Stimulated activated CD4-positive, alpha-beta T cell treated with anti-CD3 and anti-CD28 coated beads, Interleukin-4, amount 100 ng/mL, for 24 hours (primary cell): ENCODE data around the gene KBTBD4.
"Not testable (repeated sequence)": the region's sequence is repeated elsewhere in the genome, so short reads cannot be mapped to it uniquely, and the experiment has no call there.

Source experiments
- DNase-seq: peaks from one replicate; pipeline ENCODE4 v3.0.0-alpha.2; 2020

Gene KBTBD4

GRCh38 chr11:47558695-47559094, 20.1 kb downstream of the KBTBD4 start:
- no peak for DNase-seq

GRCh38 chr11:47557004-47557403, 21.8 kb downstream of the KBTBD4 start:
- DNase-seq: not testable (repeated sequence)

DNA sequence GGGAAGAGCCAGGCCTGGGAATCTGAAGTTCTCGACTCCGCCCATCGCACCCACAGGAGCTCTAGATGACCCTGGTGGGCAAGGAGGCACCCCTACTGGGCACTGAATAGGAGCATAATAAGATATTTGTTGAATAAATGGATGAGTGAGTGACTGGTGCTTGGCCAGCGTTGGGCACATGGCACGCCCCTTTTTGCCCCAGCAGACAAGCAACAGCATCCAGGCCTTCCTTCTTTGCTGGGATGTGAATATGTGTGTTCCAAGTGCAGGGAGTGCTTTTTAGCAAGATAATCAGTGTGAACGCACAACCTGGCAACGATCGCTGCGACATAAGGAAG, 25.4 kb downstream of the KBTBD4 start:
- DNase-seq: no peak

DNA sequence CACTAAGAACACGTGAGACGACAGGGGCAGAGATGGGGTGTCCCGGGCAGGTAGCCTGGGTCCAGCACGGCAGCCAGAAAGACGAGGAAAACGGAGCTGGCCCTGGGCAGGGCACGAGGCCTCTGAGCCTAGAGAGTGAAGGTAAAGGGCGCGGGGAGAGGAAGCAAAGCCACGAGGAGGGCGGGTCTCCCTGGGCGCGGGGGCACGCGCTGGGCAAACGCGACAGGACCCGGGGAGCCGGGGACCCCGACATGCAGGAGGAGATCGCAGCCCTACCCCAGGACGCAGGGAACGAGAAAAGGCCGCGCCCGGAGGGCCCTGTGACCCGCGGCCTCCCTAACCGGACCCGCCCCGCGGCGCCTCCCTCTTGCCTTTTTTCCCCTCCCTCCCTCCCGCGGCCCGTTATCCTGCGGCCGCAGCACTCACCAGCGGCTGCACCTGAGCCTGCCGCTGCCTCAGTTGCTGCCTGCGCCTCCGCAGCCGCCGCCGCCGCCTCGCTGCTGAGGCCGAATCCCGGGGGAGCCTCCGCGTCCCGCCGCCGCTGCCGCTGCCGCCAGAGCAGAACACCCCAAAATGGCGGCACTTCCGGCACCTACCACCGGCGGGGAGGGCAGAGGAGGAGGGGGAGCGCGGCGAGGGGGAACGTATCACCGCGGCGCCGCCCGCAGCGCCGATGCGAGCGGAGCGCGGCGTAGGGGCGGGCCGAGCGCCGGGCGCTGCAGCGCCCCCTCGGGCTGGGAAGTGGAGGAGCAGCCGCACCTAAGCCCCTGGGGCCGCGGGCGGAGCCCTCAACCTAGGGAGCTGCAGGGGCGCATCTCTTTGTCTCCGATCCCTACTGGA, 26.0 kb downstream of the KBTBD4 start, which contains the start of gene CELF1:
TSS of gene CELF1 (minus strand) at position 567 of the 840 bp plus-strand sequence. CDS start 53,609 bp downstream, outside the sequence.
- peak; percentile 93 for DNase-seq

DNA sequence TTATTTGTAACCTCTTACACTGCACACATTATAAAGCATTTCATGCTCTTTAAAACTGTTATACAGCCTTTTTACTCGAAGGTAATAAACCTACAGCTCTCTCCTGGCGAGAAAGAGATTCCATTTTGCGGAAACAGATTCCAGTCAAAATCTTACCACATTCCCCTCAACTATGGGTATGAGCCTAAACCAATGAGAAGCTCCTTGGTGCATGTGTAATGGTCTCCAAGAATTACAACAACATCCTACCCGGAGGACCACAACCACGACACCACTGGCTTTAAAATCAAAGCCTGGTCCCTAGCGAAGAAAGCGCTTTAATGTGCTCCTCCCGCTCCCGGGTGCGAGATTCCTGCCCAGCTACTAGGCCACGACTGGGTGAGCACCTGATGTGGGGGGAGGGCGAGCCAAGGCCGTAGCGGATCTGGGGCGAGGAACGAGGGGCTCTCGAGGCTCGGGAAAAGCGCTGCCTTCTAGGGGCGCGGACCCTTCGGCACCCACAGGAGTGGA, 26.7 kb downstream of the KBTBD4 start:
- peak; percentile 26 for DNase-seq

DNA sequence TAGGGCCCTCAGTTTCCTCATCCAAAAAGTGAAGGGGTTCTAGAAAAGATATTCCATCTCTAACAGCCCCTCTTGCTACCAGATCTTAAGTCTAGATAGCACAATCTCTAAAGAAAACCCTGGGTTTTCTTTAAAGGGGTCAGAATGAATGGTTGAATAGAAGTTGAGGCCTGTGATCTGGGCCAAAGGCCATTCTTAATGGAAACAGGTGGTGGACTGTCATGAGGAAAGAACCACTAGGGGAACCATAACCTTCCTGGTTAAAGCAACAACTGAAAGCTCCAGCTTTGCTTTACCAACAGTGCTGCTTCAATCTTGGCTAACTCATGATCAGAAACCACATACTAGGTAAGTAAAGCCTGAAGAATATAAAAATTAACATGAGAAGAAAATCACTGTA, 27.7 kb downstream of the KBTBD4 start:
- DNase-seq: no peak

- DNase-seq: no peak
Measured at GRCh38 chr11:47550288-47551047, 28.3 kb downstream of the KBTBD4 start.

GRCh38 chr11:47546274-47546673, 32.5 kb downstream of the KBTBD4 start:
- not testable (repeated sequence) for DNase-seq

DNA sequence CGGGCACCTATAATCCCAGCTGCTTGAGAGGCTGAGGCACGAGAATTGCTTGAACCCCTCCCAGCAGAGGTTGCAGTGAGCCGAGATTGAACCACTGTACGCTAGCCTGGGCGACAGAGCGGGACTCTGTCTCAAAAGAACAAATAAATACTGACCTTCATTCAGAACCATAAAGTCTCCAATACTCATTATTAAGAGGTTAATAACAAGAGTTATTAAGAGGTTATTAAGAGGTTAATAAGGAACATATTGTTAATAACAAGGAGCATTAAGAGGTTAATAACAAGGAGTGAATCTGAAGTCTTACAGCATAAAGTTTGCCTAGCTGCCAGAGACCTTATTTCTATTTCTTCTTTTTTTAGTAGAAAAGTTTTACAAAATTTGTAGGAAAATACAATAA, 33.5 kb downstream of the KBTBD4 start:
- DNase-seq: no peak

DNA sequence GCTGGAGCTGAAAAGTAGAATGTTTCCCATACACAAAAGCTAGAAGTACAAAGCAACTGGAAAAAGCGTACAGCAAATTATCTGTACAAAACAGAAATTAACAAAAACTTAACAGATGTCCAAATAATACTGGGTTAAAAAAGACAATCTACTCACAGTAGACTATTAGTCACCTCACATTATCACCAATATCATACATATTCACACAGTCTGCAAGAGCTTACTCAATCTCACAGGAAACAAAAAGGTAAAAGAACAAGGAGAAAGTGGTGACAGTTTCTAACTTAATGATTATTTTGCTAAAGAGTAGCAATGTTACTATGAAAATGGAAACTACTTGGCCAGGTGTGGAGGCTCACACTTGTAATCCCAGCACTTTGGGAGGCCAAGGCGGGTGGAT, 37.7 kb downstream of the KBTBD4 start:
- no peak for DNase-seq

- no peak for DNase-seq
Measured at GRCh38 chr11:47539681-47540039, 39.1 kb downstream of the KBTBD4 start.

DNA sequence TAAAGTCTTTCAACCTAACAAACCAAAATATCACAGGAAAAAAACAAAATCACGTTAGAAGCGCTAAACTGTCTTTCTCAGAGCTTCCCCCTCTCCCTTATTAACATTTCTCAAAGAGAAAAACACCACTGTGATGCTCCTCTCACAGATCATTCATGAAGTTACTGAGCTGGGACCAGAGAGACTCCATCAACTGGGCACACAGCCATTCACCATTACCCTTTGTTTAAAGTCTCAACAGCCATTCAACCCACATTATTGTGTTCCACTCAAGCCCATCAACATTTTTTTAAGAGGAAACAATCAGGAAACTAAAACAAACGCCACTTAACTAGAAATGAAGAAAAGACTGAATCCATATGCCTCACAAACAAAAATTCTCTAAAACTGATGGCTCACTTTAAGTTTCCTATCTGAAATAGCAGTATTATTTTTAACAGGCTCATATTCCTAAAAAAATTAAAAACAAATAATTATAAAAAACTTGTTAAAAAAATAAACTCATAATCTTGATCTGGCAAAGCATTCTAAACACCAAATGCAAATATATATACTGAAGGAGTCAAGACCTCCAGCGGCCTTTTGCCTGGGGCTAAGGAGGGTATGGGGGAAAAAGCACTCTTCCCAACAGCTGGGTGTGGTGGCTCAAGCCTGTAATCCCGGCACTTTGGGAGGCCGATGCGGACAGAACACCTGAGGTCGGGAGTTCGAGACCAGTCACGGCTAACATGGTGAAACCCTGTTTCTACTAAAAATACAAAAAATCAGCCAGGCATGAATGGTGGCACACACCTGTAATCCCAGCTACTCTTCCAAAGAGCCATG, 39.8 kb downstream of the KBTBD4 start:
- DNase-seq: no peak

DNA sequence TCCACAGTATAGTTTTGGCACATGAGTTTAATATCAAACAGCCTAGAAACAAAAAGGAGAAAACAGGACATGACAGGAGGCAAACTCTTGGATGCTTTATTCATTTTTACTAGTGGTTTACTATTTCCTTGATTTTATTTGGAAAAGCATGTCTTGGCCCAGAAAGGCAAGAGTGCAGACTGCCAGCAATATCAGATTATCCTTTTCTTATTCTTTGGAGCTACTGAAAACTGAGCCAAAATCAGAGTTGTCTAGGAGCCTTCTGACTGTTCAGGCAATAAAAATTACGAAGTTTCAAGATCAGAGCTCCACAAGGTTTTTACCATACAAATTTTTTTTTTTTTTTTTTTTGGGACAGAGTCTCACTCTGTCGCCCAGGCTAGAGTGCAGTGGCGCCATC, 41.9 kb downstream of the KBTBD4 start:
- DNase-seq: no peak

DNA sequence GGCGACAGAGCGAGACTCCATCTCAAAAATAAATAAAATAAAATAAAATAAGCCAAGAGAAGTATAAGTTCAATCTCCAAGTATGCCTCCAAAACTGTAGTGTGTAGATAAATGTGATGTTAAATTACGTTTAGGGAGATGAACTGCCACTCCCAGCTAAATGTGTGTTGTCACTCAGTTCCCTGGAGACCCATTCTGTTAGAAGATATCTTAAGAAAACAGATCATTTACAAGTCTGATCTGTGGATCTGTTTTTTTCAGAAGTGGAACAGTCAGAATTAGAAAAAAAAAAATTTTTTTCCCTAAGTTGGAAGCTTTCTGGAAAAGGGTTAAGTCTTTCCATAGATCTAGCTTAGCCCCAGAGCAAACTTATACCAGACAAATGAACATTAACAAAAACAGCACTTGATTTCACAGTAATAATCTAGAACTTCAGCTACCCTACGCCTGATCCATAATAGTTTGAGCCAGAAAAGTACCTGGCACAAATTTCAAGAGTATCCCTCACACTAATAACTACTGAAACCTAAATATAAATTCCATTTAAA, 44.0 kb downstream of the KBTBD4 start:
- DNase-seq: no peak

- DNase-seq: no peak
Measured at GRCh38 chr11:47533690-47534151, 45.0 kb downstream of the KBTBD4 start.

- no peak for DNase-seq
Measured at GRCh38 chr11:47532597-47533213, 46.1 kb downstream of the KBTBD4 start.

DNA sequence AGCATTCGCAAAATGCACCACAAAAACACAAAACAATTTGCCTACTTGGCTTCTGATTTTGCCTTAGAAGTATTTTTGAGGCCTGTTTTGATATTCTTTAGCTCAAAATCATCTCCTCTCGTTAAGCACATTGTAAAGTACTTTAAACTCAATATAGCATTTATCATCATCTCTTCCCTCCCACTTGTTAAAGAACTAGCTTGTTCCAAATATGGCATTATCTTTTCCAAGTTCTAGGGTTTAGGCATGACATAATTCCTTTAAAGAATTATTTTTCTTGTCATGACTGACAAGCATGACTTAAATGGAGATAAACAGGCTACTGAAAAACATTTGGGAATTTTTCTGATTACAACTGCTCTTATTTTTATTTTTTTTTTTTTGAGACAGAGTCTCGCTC, 47.1 kb downstream of the KBTBD4 start:
- no peak for DNase-seq

DNA sequence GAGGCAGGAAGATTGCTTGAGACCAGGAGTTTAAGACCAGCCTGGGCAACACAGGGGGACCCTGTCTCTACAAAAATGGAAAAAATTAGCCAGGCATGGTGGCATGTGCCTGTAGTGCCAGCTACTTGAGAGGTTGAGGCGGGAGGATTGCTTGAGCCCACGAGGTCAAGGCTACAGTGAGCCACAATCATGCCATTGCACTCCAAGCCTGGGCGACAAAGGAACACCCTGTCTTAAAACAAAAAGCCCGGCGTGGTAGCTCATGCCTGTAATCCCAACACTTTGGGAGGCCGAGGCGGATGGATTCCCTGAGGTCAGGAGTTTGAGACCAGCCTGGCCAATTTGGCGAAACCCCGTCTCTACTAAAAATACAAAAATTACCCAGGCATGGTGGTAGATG, 48.0 kb downstream of the KBTBD4 start:
- DNase-seq: not testable (repeated sequence)

DNA sequence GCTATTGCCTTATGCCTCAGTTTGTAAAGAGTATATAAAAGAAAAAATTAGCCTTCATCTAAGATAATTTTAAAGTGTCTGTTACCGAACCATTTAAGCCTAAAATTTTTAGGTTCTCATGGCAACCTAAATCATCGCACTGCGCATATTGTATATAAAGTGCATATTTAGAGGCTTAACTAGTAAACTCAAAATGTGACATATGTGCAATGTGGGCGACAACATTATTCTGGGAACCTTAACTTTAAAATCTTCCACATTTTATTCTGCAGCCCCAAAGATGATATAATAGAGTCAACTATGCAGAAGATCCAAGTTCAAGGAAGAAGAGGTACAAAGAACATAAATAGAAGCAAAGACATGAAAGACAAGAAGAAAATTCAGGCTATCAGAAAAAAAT, 48.8 kb downstream of the KBTBD4 start:
- no peak for DNase-seq

GRCh38 chr11:47527186-47527585, 51.6 kb downstream of the KBTBD4 start:
- no peak for DNase-seq

GRCh38 chr11:47526032-47526431, 52.7 kb downstream of the KBTBD4 start:
- DNase-seq: not testable (repeated sequence)

DNA sequence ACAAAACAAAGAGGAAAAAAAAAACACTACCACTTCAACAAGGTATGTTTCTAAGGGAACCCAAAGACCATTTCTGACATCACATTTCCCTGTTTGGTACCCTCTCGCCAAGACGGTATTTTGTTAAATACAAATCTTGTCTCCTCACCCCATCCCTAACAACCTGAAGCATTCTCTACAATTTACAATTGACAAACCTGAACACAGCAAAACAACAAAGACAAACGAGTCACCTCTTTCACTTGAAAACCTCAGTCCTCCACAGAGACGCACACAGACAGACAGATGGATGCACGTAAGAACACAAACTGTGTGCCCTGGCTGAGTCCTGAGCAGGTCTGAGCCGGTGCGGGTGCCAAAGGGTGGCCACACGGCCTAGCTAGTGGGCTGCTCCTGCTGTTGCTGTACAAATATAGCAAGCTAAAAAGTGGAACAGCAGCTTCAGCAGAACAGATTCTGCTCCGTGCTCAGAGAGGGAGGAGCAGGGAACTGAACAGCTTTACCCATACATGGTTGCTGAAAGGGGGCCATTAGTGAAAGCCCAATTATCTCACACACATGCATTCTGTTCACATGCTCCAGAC, 54.4 kb downstream of the KBTBD4 start:
- no peak for DNase-seq
